BJ (cell line): Measurements from ENCODE around the gene LIX1. TPM values are rescaled to one million over a fixed set of nuclear protein-coding genes. Genes with fewer than 3 reads are reported as not detected.
"Not testable (repeated sequence)": the region's sequence is repeated elsewhere in the genome, so short reads cannot be mapped to it uniquely, and the experiment has no call there.

Experiments
- CTCF ChIA-PET: fragments of 350-600 bp; formaldehyde crosslinking; extraction: SDS; loops from one replicate; lab custom pipeline; 2021; ENCODE audit warnings: antibody characterized with exemption, inconsistent platforms; lab: Yijun Ruan, JAX
- POLR2A ChIA-PET: fragments of 300-600 bp; sonication (Branson Sonifier 250); formaldehyde crosslinking; extraction: SDS; loops from one replicate; lab custom pipeline; 2021; ENCODE audit warnings: antibody characterized with exemption; lab: Charles Lee
- DNase-seq: peaks from one replicate; pipeline ENCODE4 v3.0.0-alpha.2; 2011; ENCODE audit warnings: low read depth
- H3K27me3 ChIP-seq: 2 replicates; pipeline ENCODE4 v1.6.0; 2011; ENCODE audit warnings: low read length; ENCODE audit not compliant: control insufficient read depth, insufficient read depth
- H3K36me3 ChIP-seq: 2 replicates; pipeline ENCODE4 v1.5.1; 2011; ENCODE audit warnings: low read length; ENCODE audit not compliant: control insufficient read depth, insufficient read depth
- H3K4me3 ChIP-seq: 2 replicates; pipeline ENCODE4 v1.5.1; 2011; ENCODE audit warnings: low read depth, mild to moderate bottlenecking, control low read depth, low read length
- CTCF ChIP-seq: IDR thresholded peaks from 2 replicates; pipeline ENCODE4 v1.5.1; 2011; ENCODE audit warnings: low read depth, mild to moderate bottlenecking, control low read depth, inconsistent platforms, low read length, moderate library complexity; ENCODE audit not compliant: insufficient read depth
- polyA minus RNA-seq: library from RNA; depleted of rRNA, polyadenylated mRNA; stranded (reverse); fragments of >200 nt; gene quantifications from 2 replicates; pipeline ENCODE4 v1.2.3, GENCODE V29; 2011; rRNA and poly(A)+ RNA removed
- polyA plus RNA-seq: library from polyadenylated mRNA; depleted of rRNA; stranded (reverse); fragments of >200 nt; gene quantifications from 2 replicates; pipeline ENCODE4 v1.2.3, GENCODE V29; 2011; rRNA removed

Gene LIX1
- polyA plus RNA-seq, result not detected in 2 replicates
- not detected in 2 replicates for polyA minus RNA-seq

GRCh38 chr5:97142521-97143254, at the start of gene LIX1:
Gene LIX1 (minus strand): TSS chr5:97142611. CDS start chr5:97142576, 35 bp downstream.
- Histone ChIP-seq H3K36me3 (no peaks in the 10 kb centered on the region), H3K4me3 (no peak within 1 kb of the TSS), H3K27me3 (peaks cover 3% of the 10 kb centered on the region)
- ChIA-PET CTCF (interaction anchor here (0.6 to 4.2 kb wide), 14 partner anchors 8 to 624 kb away, joined by 3 to 44 read pairs (median 4); partner anchors contain the start of gene ERAP2), POLR2A (no interaction called here)
- TF ChIP-seq CTCF, result peak; percentile 63
- DNase-seq, result no peak

- no peak overlapping the region for H3K4me3 ChIP-seq
- ChIA-PET CTCF (no interaction called here), POLR2A (no interaction called here)
- H3K27me3 ChIP-seq, result no peaks in the 10 kb centered on the region
- DNase-seq, result no peak
- no peak for TF ChIP-seq CTCF
- no peaks in the 10 kb centered on the region for H3K36me3 ChIP-seq
These were observed 49.5 kb upstream of the LIX1 start for GRCh38 chr5:97191893-97192292.

GRCh38 chr5:97189523-97189922, 47.1 kb upstream of the LIX1 start:
- H3K27me3 ChIP-seq, H3K36me3 ChIP-seq, DNase-seq, CTCF ChIA-PET, H3K4me3 ChIP-seq, POLR2A ChIA-PET: not testable (repeated sequence)

- DNase-seq, result no peak
- Histone ChIP-seq H3K4me3 (peak overlapping the region; percentile 77), H3K27me3 (no peaks in the 10 kb centered on the region), H3K36me3 (no peaks in the 10 kb centered on the region)
- TF ChIP-seq CTCF, result no peak
- ChIA-PET POLR2A (no interaction called here), CTCF (interaction anchor here (1.0 kb wide), 1 partner anchor 22 kb away, joined by 3 read pairs; no protein-coding TSS in a partner anchor)
These were observed 41.5 kb upstream of the LIX1 start for GRCh38 chr5:97183930-97184213.

GRCh38 chr5:97183100-97183929, 40.9 kb upstream of the LIX1 start, which contains the start of gene RIOK2:
Gene RIOK2 (minus strand): TSS chr5:97183247. CDS start chr5:97183191, 56 bp downstream.
- H3K4me3 ChIP-seq, result peak within 1 kb of the TSS; percentile 77
- H3K36me3 ChIP-seq, result peaks cover under 1% of the 10 kb centered on the region; the same call in 1 of the 2 replicates
- POLR2A ChIA-PET, result interaction anchor here (0.6 to 0.7 kb wide), 2 partner anchors 1169 to 1614 kb away, joined by 3 read pairs; no protein-coding TSS in a partner anchor
- DNase-seq, result peak; percentile 85
- TF ChIP-seq CTCF, result no peak
- CTCF ChIA-PET, result interaction anchor here (1.0 to 1.1 kb wide), 3 partner anchors 17 to 420 kb away, joined by 3 to 4 read pairs (median 3); no protein-coding TSS in a partner anchor
- no peaks in the 10 kb centered on the region for H3K27me3 ChIP-seq
